ENCODE measurements around the gene SLC10A3.

SLC10A3 gene

GRCh38 chrX:154460326-154460725 lies 30.1 kb downstream of the SLC10A3 start:
- no peak for FAIRE-seq

DNA sequence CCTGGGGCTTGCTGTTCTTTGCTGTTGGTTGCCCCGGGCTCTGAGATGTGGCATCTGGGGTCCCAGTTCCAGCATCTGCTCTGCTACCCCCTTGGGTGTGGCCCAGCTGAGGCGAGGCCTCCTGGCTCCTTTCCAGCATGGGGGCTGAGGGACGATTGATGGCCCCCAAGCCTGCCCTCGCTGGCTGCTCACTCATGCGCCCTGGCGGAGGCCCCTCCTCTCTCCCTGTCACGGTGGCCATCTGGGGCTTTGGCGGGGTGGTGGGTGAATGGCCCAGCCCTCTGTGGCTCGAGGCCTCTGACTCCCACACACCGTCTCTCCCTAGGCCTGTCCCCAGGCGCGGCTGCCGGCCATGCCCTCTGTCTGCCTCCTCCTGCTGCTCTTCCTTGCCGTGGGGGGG lies 30.6 kb downstream of the SLC10A3 start:
- FAIRE-seq: no peak

GRCh38 chrX:154458954-154459778 lies 31.3 kb downstream of the SLC10A3 start:
- FAIRE-seq: no peak

DNA sequence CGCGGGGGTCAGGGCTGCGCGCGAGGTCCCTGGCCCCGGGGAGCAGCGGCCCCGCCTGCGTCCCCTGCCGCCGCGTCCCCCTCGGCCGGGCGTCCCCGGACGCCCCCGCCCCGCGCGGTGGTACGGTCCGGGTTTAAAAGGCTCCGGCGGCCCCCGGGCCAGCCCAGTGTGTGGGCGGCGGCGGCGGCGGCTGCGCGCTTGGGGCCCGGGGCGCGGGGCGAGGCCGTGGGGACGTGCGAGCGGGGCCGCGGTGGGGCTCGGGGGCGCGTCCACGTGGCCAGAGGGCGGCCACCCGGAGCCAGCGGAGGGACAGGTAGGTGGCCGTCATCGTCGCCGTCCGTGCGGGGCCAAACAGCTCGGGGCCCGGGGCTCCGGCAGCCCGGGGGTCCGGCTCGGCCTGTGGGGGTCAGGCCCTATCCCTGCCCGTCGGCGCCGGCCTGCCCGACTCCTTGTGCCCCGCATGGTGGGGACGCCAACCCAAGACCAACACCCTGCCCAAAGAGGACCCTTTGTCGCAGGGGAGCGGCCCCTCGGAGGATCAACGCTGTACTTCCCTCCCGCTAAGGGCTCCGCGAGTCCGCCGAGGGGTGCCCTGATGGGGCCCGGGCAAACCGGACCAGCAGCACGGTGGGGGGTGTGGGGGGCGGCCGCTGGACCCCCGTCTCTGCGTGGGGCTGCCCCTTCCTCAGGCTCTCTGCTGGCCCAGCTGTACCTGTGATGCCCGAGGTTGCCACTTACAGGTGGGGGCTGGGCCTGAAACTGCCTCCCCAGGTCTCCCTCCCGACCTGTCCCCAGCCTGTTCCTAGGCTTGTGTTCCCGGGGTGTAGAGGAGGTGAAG lies 32.1 kb downstream of the SLC10A3 start, which contains the start of gene PLXNA3:
PLXNA3 (plus strand) TSS at position 166 of the 838 bp plus-strand sequence. CDS start 1,903 bp downstream, outside the sequence.
- FAIRE-seq: no peak

GRCh38 chrX:154457491-154458115 lies 32.8 kb downstream of the SLC10A3 start:
- no peak for FAIRE-seq

DNA sequence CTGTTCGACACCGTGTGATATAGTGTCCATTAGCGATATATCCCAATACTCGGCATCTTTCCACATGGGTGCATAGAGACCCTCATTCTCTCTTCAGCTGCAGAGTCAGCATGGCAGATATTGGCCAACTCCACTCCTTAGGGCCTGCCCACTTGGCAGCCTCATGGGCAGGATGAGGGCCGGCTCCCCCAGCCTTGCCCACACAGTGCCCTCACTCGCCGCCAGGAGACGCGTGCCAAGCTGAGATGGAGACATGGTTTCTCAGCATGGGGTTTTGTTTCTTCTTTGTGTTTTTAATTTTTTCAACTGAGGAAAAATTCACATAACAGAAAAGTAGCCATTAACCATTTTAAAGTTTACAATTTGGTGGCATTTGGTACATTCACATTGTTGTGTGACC lies 37.6 kb downstream of the SLC10A3 start:
- no peak for FAIRE-seq

GRCh38 chrX:154450312-154450711 lies 40.1 kb downstream of the SLC10A3 start:
- FAIRE-seq: no peak

- FAIRE-seq: no peak
These were observed 40.8 kb downstream of the SLC10A3 start for GRCh38 chrX:154449618-154450017.

GRCh38 chrX:154448484-154448883 lies 41.9 kb downstream of the SLC10A3 start:
- no peak for FAIRE-seq

- no peak for FAIRE-seq
These were observed 44.0 kb downstream of the SLC10A3 start for GRCh38 chrX:154446430-154446829.

- no peak for FAIRE-seq
These were observed 44.7 kb downstream of the SLC10A3 start for GRCh38 chrX:154445776-154446175.

DNA sequence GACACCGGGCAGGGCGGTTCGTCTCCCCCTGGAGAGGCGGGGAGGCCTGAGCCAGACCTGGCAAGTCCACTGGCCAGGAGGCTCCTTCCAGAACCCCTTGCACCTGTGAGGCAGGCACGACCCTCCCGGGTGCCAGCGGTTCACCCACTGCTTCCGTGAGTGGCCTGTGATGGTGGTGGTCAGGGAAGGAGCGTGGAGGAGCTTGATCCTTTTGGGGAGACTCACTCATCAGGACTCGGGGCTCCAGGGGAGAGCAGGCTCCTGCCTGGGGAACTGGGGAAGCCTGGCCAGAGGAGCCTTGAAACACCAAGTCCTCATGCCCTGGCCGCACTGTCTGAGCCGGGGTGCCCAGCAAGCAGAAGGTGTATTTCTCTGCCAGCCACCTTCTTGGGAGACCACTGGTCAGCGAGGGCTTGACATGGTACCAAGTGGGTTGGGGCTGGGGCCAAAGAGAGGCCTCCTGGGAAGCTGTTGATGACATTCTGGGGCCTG lies 45.6 kb downstream of the SLC10A3 start:
- no peak for FAIRE-seq

GRCh38 chrX:154443992-154444754 lies 46.3 kb downstream of the SLC10A3 start, which contains the start of gene FAM50A:
Gene FAM50A, plus strand, starts transcription at chrX:154444141. Its CDS starts 95 bp downstream, at chrX:154444236.
- FAIRE-seq: no peak

GRCh38 chrX:154443479-154443910 lies 46.9 kb downstream of the SLC10A3 start:
- no peak for FAIRE-seq

GRCh38 chrX:154441984-154442707 lies 48.3 kb downstream of the SLC10A3 start:
- FAIRE-seq: no peak

DNA sequence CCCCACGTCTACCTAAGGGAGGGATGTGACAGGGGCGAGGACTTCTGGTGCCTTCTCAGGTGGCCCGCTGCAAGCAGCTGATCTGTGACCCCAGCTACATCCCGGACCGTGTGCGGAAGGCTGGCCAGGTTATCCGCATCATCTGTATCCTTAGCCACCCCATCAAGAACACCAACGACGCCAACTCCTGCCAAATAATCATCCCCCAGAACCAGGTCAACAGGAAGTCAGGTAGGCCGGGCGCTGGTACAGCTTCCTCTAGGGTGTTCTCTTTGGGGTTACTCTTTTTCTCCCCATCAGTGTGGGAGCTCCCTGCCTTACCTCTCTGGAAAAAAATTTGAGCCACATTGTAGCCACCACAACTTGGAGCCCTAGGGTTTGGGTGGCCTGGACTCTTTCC lies 48.9 kb downstream of the SLC10A3 start:
- FAIRE-seq: no peak

GRCh38 chrX:154440623-154441357 lies 49.6 kb downstream of the SLC10A3 start:
- FAIRE-seq: no peak

DNA sequence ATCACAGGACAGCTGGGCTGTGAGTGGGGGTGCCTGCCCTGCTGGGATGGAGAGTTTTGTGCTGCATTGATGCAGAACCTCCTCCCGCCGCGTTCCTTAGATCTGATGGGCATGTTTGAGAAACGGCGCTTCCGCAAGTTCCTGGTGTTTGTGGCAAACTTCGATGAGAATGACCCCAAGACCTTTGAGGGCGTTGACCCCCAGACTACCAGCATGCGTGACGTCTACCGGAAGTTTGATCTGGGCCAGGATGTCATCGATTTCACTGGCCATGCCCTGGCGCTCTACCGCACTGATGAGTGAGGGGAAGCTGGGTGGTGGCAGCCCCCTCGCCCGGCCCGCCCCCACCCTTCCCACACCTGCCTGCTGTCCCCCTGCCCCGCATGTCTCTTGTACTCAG lies 50.6 kb downstream of the SLC10A3 start:
- no peak for FAIRE-seq

GRCh38 chrX:154437971-154438893 lies 52.2 kb downstream of the SLC10A3 start:
- FAIRE-seq: no peak

All from TTC549 (cell line).